NCI-H345 treated with DMSO at 0.1 percent for 48 hours (cell line): Measurements from ENCODE around the gene TMEM245.
"Not testable (repeated sequence)": the region's sequence is repeated elsewhere in the genome, so short reads cannot be mapped to it uniquely, and the experiment has no call there.

Experiments used
- DNase-seq: peaks from one replicate; lab custom pipeline; 2025; ENCODE audit not compliant: unreplicated experiment; lab: John Stamatoyannopoulos, UW

Gene TMEM245

DNA sequence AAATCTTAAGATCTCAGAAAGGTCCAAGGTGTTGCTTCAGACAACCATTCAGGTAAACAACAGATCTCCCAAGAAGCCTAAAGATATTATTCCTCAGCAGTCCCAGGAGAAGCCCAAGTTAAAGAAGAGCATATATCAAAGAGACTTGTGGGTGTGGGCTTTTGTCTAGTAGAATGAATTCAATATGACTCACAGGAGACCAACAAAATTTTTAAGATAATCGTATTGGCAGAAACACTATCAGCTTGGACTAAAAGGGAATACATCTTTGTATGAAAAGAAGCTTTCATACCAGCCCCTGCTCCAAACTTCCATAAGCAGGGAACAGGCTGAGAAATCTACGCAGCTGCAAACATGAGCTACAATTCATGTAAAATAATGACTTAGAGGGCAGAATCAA, 116.6 kb downstream of the TMEM245 start:
- DNase-seq, result no peak

DNA sequence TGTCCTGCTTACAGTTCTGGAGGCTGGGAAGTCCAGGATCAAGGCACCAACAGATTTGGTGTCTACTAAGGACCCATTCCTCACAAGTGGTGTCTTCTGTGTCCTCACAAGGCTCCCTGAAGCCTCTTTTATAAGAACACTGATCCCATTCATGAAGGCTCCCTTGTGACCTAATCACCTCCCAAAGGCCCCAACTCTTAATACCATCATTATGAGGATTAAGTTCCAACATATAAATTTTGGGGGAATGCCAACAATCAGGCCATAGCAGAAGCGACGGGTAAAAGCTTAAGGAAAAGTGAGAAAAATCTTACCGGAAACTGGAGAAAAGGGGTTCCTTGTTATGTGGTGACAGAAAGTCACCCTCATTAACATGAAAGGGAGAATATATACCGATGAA, 117.6 kb downstream of the TMEM245 start:
- no peak for DNase-seq

DNA sequence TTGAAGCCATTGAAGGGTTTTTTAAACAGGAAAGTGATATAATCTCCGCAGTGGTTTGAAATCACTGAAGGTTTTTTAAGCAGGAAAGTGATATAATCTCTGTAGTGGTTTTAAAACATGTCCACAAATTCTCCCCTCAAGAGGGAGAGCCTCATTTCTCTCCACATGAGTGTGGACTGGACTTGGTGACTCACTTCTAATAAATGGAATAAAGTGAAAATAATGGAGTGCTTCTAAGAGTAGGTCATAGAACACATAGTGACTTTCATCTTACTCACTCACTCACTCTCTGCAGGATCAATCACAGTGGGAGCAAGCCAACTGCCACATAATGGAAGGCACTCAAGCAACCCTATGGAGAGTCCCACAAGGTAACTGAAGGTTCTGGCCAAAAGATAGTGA, 118.5 kb downstream of the TMEM245 start:
- no peak for DNase-seq

DNA sequence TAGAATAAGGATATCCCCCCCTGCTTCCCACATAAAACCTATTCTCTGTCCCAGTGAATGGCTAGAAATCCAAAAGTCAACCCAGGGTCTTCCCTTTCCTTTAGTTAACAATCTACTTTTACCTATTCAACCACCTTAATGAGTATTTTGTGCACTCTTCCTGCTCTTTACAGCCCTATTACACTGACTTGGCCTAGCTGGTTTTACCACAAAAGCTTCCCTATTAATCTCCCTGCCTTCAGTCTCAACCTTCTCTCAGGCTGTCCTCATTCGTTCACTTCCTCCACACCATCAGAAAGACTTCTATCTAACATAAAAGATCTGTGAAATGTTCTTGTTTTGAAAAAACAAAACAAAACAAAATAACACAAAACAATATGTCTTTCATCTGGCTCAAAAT, 122.6 kb downstream of the TMEM245 start:
- DNase-seq, result no peak

DNA sequence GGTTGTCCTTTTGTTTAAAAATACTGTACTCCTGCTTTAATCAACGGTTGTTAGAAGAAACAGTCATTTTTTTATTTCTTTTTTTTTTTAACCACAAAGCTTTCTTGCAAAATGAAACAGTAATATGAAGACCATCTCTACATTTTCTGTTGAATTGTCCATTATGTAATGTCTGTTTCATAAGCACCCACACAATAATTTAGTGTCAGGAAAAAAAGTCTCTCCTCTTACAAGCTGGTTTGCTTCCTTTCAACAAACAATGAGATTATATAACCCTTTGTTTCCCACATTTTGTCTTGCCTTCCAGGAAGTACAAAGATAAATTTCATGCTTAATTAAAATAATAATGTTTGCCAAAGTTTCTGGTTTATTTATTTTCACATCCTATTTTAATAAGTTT, 123.1 kb downstream of the TMEM245 start:
- DNase-seq, result no peak

DNA sequence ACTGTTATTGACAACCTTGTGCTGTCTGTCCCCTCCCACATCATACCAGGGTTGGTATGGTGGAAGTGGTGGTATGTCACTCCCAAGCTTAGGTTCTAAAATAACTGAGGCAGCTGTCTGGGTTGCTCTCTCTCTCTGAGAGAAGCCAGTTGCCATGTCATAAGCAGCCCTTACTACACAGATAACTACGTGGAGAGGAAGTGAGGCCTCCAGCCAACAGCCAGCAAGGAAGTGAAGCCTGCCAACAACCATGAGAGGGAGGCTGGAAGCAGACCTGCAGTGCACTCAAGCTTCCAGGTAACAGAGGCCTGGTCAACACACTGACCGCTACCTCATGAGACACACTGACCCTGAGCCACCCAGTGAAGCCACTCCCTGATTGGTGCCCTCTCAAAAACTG, 125.1 kb downstream of the TMEM245 start:
- DNase-seq, result no peak

DNA sequence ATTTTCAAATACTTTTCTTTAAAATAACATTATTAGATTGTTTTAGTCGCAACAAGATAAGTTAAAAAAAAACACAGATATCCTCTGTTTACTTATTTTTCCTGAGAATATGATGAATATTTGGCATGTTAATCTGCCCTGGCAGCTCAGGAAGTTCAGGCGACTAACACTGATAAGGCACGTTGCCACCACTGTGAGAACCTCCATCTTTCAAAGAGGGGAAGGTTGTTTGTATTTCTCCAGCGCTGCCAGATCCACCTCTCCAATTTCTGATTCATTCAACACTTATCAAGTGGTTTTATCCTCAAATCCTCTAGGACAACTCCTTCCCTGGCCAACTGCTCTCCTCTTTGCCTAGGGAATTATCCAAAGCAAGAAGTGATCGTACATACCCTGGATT, 128.3 kb downstream of the TMEM245 start:
- DNase-seq, result no peak

DNA sequence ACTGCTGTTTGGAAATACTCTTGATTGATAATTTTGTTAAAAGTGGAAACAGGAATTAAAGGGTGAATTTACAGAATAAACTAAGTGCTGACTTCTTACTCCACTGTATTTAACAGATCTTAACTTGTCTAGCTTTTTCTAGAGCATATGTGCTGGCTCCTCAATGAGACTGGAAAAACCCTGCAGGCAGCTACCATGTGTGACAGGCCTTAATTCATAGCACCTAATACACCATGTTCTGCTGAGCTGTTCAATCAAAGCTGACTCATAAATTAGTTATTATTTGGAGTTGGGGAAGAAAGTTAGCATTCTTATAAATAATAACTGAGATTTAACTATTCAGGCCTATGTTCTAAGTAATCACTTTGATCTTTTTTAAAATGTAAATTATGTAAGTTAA, 135.9 kb downstream of the TMEM245 start:
- DNase-seq, result no peak

DNA sequence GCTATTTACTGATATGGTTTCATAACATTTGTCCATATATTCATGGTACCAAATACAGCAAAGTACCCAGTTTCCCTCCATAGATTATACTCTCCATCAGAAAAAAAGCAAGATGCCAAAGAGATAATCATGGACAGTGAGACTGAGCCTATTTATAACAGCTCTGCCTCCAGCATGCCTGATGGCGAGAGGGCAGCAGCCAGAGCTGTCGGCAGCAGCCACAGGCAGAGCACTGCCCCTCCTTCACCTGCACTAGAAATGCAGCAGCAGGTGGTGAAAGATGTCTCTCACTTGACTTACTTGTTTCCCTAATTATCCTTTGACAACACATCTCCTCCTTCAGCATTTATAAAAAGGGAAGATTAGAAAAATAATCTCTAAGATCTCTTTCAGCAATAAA, 138.9 kb downstream of the TMEM245 start:
- no peak for DNase-seq

DNA sequence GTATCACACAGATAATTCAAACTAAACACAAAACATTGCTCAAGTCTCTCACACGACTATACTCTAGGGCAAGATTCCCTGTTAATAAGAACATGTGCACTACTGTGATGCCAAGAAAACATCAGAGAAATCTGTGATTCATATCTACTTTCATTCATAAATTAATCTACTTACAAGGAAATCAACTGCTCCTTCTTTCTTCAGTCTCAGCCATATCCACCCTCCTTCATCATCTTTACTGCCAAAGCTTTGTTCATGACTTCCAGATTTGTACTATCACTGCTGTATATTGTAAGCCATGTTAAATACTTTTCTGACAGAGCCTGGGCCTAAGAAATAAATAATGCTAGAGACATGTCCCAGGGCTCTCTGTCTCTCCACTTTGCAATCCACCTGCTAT, 141.5 kb downstream of the TMEM245 start:
- DNase-seq, result no peak

DNA sequence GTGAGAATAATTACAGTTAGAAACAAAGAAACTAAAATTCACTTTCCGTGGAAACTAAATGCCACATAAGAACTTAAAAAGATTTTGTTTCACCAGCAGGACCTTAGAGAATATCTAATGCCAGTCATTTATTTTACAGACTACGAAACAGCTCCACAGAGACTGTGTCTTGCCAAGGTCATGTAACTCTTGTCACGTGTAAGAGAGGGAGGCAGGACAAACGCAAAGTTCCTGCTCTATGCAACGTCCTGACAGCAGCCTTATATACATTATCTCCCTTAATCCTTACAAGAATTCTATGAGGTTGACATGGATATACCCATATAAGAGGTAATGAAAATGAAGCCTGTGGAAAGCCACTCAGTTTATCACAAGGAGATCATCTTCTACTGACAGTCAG, 145.9 kb downstream of the TMEM245 start:
- DNase-seq, result no peak

DNA sequence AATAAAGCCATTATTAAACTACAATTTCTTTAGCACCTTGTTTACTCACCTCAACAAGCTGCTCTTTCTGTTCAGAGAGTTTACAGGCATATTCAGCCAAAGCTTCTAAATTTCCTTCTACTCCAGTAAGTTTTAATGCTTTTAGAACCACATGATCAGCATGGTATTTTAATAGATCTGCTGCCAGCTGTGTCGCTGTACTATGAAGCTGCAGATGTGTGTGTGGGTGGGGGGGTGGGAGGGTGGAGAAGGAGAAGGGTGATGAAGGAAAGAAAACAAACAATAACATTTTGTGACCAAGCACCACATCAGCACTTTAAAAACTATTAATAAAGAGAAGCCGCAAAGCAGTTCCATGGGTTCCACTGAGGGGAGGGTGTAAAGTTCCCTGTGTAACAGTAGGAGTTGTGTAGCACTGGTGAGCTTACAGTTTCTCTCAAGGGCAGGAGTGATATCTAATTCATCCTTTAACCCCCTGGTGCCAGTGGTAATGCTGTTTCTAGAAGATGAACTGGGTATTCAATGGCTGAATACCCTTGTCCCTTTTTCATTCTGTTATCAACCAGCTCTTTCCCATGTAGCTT, 147.0 kb downstream of the TMEM245 start:
- no peak for DNase-seq

DNA sequence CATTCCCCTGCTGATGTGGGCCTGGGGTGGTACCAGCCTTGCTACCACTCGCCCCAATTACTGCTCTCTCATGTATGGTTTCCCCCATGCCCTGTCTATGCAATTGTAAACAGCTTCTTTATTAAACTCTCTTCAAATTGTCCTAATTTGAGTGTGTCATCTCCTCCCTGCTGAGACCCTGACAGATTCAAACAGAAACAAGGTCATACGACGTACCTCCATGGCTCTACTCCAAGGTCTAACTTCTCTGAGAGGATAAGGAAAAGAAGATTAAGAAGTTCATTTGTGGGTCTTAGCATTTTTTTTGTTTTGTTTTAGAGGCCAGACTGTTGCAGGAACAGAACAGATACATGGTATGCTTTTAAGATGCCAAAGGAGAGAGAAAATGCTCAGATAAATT, 147.6 kb downstream of the TMEM245 start:
- no peak for DNase-seq

DNA sequence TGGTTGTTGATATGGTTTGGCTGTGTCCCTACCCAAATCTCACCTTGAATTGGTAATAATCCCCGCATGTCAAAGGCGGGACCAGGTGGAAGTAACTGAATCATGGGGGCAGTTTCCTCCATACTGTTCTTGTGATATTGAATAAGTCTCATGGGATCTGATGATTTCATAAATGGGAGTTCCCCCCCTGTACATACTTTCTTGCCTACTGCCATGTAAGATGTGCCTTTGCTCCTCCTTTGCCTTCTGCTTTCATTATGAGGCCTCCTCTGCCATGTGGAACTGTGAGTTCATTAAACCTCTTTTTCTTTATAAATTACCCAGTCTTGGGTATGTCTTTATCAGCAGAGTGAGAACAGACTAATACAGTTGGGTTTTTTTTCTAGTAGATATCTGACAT, 148.4 kb downstream of the TMEM245 start:
- not testable (repeated sequence) for DNase-seq

DNA sequence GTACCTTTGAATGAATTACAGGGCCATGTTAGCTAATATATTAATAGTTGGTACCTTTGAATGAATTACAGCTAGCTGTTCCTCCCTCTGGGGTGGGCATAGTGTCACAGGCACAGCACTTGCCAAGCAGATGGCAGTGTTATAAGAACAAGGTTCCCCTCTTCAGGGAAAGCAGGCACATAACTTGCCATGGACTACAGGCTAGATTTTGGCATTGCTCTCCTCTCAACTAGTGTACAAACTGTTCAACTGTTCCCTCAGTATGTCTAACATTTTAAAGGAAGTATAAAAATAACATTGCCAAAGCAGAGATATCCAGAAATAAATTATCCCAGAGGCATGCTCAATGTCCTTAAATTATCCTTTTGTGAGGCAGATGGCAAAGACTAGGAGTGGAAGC, 151.8 kb downstream of the TMEM245 start:
- DNase-seq, result no peak
